ENCODE results near the gene TSPAN5. TPM values are rescaled to one million over a fixed set of nuclear protein-coding genes. Genes with fewer than 3 reads are reported as not detected.
"Not testable (repeated sequence)": the region's sequence is repeated elsewhere in the genome, so short reads cannot be mapped to it uniquely, and the experiment has no call there.

TSPAN5 gene
- total RNA-seq, 1 donor from 2014 or later = 61.4 TPM

DNA sequence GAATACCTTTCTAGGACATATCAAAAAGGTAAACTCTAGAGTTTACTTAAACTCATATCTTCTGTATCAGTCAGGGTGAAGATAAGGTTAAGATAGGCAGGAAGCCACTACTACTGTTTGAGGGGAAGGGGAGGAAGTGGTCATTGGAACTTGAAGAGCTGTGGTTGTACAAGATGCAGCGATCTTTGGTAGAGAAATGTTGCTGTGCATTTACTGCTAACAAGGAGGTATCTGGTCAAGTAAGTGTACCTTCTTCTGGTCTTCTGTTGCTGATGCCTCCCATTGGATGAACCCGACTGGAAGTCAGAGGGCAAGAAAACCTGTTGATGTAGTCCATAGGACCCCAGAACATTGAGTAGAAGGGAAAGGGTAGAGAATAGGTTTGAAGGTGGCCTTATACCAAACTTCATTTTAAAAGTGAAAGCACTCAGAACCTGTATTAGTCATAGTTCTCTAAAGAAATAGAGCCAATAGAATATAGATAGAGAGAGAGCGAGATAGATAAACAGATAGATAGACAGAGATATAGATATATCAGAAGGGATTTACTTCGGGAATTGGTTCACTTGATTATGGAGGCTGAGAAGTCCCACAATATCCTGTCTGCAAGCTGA, 47.9 kb upstream of the TSPAN5 start:
- H3K4me3 Mint-ChIP-seq (ENCODE audit: unreplicated experiment) = no peak overlapping the region
- H3K36me3 Mint-ChIP-seq (ENCODE audit: low read depth, unreplicated experiment) = no peaks in the 10 kb centered on the region
- Histone ChIP-seq H3K4me1 (ENCODE audit: insufficient read depth, low read length) (peaks cover 4% of the 10 kb centered on the region), H3K36me3 (ENCODE audit: insufficient read depth, low read length) (no peaks in the 10 kb centered on the region), H3K9ac (ENCODE audit: low read length) (no peak overlapping the region), H2AFZ (ENCODE audit: low read depth, low read length) (no peak overlapping the region), H3K9me3 (ENCODE audit: insufficient read depth, low read depth, low read length) (peaks cover 5% of the 10 kb centered on the region), H3K79me2 (ENCODE audit: insufficient read depth, low read length) (no peaks in the 10 kb centered on the region), H3K4me2 (ENCODE audit: low read length) (no peak overlapping the region), H4K20me1 (ENCODE audit: insufficient read depth, low read length) (no peaks in the 10 kb centered on the region), H3K4me3 (ENCODE audit: insufficient read depth, low read depth, low read length) (no peak overlapping the region), H3K27ac (ENCODE audit: low read depth, low read length) (no peak overlapping the region), H3K27me3 (ENCODE audit: insufficient read depth, low read length) (no peaks in the 10 kb centered on the region)
- FAIRE-seq (no peak), DNase-seq (ENCODE audit: low read depth) (no peak)
- H3K27ac Mint-ChIP-seq (ENCODE audit: unreplicated experiment) = no peak overlapping the region
- H3K4me1 Mint-ChIP-seq (ENCODE audit: low read depth, unreplicated experiment) = peaks cover 2% of the 10 kb centered on the region
- H3K9me3 Mint-ChIP-seq (ENCODE audit: unreplicated experiment) = peaks cover 10% of the 10 kb centered on the region
- TF ChIP-seq, protein P1, sequence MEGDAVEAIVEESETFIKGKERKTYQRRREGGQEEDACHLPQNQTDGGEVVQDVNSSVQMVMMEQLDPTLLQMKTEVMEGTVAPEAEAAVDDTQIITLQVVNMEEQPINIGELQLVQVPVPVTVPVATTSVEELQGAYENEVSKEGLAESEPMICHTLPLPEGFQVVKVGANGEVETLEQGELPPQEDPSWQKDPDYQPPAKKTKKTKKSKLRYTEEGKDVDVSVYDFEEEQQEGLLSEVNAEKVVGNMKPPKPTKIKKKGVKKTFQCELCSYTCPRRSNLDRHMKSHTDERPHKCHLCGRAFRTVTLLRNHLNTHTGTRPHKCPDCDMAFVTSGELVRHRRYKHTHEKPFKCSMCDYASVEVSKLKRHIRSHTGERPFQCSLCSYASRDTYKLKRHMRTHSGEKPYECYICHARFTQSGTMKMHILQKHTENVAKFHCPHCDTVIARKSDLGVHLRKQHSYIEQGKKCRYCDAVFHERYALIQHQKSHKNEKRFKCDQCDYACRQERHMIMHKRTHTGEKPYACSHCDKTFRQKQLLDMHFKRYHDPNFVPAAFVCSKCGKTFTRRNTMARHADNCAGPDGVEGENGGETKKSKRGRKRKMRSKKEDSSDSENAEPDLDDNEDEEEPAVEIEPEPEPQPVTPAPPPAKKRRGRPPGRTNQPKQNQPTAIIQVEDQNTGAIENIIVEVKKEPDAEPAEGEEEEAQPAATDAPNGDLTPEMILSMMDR (IDR thresholded peaks at IDR 0.05; ENCODE audit: insufficient read depth, low read depth, low read length) = no peak
- TF ChIP-seq EZH2 (IDR thresholded peaks at IDR 0.05; ENCODE audit: insufficient read depth, low read length) = no peak
- peaks cover 4% of the 10 kb centered on the region for H3K27me3 Mint-ChIP-seq (ENCODE audit: low read depth, unreplicated experiment)

DNA sequence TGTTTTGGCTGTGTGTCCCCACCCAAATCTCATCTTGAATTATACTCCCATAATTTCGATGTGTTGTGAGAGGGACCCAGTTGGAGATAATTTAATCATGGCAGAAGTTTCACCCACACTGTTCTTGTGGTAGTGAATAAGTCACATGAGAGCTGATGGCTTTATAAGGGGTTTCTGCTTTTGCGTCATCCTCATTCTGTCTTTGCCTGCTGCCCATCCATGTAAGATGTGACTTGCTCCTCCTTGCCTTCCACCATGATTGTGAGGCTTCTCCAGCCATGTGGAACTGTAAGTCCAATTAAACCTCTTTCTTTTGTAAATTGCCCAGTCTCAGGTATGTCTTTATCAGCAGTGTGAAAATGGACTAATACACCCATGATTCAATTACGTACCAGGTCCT, 47.2 kb upstream of the TSPAN5 start:
- H3K36me3 ChIP-seq (ENCODE audit: insufficient read depth, low read length); H3K4me2 ChIP-seq (ENCODE audit: low read length); H3K9ac ChIP-seq (ENCODE audit: low read length); H4K20me1 ChIP-seq (ENCODE audit: insufficient read depth, low read length); H3K4me3 ChIP-seq (ENCODE audit: insufficient read depth, low read depth, low read length); DNase-seq (ENCODE audit: low read depth); H3K27me3 Mint-ChIP-seq (ENCODE audit: low read depth, unreplicated experiment); H3K27ac Mint-ChIP-seq (ENCODE audit: unreplicated experiment); H3K27me3 ChIP-seq (ENCODE audit: insufficient read depth, low read length); H3K27ac ChIP-seq (ENCODE audit: low read depth, low read length); H3K9me3 ChIP-seq (ENCODE audit: insufficient read depth, low read depth, low read length); H3K36me3 Mint-ChIP-seq (ENCODE audit: low read depth, unreplicated experiment); FAIRE-seq; H2AFZ ChIP-seq (ENCODE audit: low read depth, low read length); H3K4me3 Mint-ChIP-seq (ENCODE audit: unreplicated experiment); H3K4me1 Mint-ChIP-seq (ENCODE audit: low read depth, unreplicated experiment); H3K4me1 ChIP-seq (ENCODE audit: insufficient read depth, low read length); H3K79me2 ChIP-seq (ENCODE audit: insufficient read depth, low read length): not testable (repeated sequence)
- peaks cover 10% of the 10 kb centered on the region for H3K9me3 Mint-ChIP-seq (ENCODE audit: unreplicated experiment)

DNA sequence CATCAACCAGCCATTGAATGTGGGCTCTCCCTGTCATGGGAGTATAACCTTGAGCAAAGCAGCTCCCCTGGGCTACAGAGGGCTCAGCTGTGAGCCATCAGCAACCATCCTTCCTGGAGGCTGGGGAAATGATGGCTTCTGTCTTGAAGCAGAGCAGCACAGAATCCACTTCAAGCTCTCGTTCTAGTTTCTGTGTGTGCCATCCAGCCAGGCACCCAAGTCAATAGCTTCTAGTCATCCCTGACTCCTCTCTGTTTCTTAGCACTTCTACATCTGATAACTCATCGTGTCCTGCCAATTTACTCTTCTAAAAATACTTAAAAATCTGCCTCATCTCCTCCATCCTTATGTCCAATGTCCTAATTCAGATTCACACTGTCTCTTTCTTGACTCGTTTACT, 42.2 kb upstream of the TSPAN5 start:
- DNase-seq (ENCODE audit: low read depth) = no peak
- TF ChIP-seq EZH2 (IDR thresholded peaks at IDR 0.05; ENCODE audit: insufficient read depth, low read length) = no peak
- TF ChIP-seq, protein P1 (IDR thresholded peaks at IDR 0.05; ENCODE audit: insufficient read depth, low read depth, low read length) = no peak
- H3K36me3 ChIP-seq (ENCODE audit: insufficient read depth, low read length) = no peaks in the 10 kb centered on the region
- peaks cover 13% of the 10 kb centered on the region for H3K9me3 ChIP-seq (ENCODE audit: insufficient read depth, low read depth, low read length)
- no peak overlapping the region for H2AFZ ChIP-seq (ENCODE audit: low read depth, low read length)
- no peak overlapping the region for H3K4me3 Mint-ChIP-seq (ENCODE audit: unreplicated experiment)
- H3K79me2 ChIP-seq (ENCODE audit: insufficient read depth, low read length) = no peaks in the 10 kb centered on the region
- H3K4me3 ChIP-seq (ENCODE audit: insufficient read depth, low read depth, low read length) = no peak overlapping the region
- no peak overlapping the region for H3K27ac Mint-ChIP-seq (ENCODE audit: unreplicated experiment)
- no peak overlapping the region for H3K9ac ChIP-seq (ENCODE audit: low read length)
- no peaks in the 10 kb centered on the region for H3K27me3 ChIP-seq (ENCODE audit: insufficient read depth, low read length)
- no peaks in the 10 kb centered on the region for H3K4me1 ChIP-seq (ENCODE audit: insufficient read depth, low read length)
- no peaks in the 10 kb centered on the region for H3K36me3 Mint-ChIP-seq (ENCODE audit: low read depth, unreplicated experiment)
- H4K20me1 ChIP-seq (ENCODE audit: insufficient read depth, low read length) = no peaks in the 10 kb centered on the region
- H3K4me1 Mint-ChIP-seq (ENCODE audit: low read depth, unreplicated experiment) = no peaks in the 10 kb centered on the region
- no peak overlapping the region for H3K27ac ChIP-seq (ENCODE audit: low read depth, low read length)
- peaks cover 15% of the 10 kb centered on the region for H3K9me3 Mint-ChIP-seq (ENCODE audit: unreplicated experiment)
- H3K27me3 Mint-ChIP-seq (ENCODE audit: low read depth, unreplicated experiment) = peaks cover 6% of the 10 kb centered on the region
- no peak for FAIRE-seq
- H3K4me2 ChIP-seq (ENCODE audit: low read length) = no peak overlapping the region
